IMR-90 (cell line): ENCODE measurements around the gene PAQR4. TPM values are rescaled to one million over a fixed set of nuclear protein-coding genes. Genes with fewer than 3 reads are reported as not detected.

Experiments
- ATAC-seq: fragments of 200-7000 bp; cut with Tn5 transposase; 2 replicates; pipeline ENCODE4 v1.9.1; 2020; ENCODE audit warnings: low read depth, mild to moderate bottlenecking, moderate library complexity
- BruUV-seq: library from RNA; stranded (reverse); fragments of 400-500 nt; replicated peaks from 2 replicates; lab custom pipeline; 2021; lab: Mats Ljungman, UMichigan
- CTCF ChIA-PET: fragments of 300-600 bp; formaldehyde crosslinking; extraction: SDS; loops from one replicate; lab custom pipeline; 2021; ENCODE audit warnings: antibody characterized with exemption; lab: Yijun Ruan, JAX
- POLR2A ChIA-PET: fragments of 300-600 bp; sonication (Branson Sonifier 250); formaldehyde crosslinking; loops from one replicate; lab custom pipeline; 2022; ENCODE audit warnings: antibody characterized with exemption; ENCODE audit not compliant: unreplicated experiment; lab: Charles Lee
- DNase-seq: peaks from one replicate; pipeline ENCODE4 v3.0.0; 2013
- H2AFZ ChIP-seq: replicated peaks from 2 replicates; pipeline ENCODE3; 2013; ENCODE audit warnings: low read length, mild to moderate bottlenecking; ENCODE audit not compliant: poor library complexity
- H2AK5ac ChIP-seq: 2 replicates; pipeline ENCODE4 v1.6.1; 2013; ENCODE audit warnings: low read depth, low read length, inconsistent platforms
- H2AK9ac ChIP-seq: replicated peaks from 2 replicates; pipeline ENCODE3; 2013; ENCODE audit warnings: mild to moderate bottlenecking, low read depth, low read length, moderate library complexity; ENCODE audit not compliant: poor library complexity
- H2BK120ac ChIP-seq: 2 replicates; pipeline ENCODE4 v1.6.1; 2013; ENCODE audit warnings: low read depth, low read length, inconsistent platforms
- H2BK15ac ChIP-seq: 3 replicates; pipeline ENCODE4 v1.6.1; 2013; ENCODE audit warnings: low read depth, low read length, inconsistent platforms
- H2BK20ac ChIP-seq: 2 replicates; pipeline ENCODE4 v1.6.1; 2013; ENCODE audit warnings: low read depth, mild to moderate bottlenecking, inconsistent platforms, low read length, moderate library complexity
- H2BK5ac ChIP-seq: 2 replicates; pipeline ENCODE4 v1.6.1; 2013; ENCODE audit warnings: mild to moderate bottlenecking, low read depth, low read length, inconsistent platforms; ENCODE audit not compliant: poor library complexity, severe bottlenecking
- H3K14ac ChIP-seq: replicated peaks from 2 replicates; pipeline ENCODE4 v1.6.1; 2013; ENCODE audit warnings: low read depth, low read length, inconsistent platforms
- H3K18ac ChIP-seq: 2 replicates; pipeline ENCODE4 v1.6.1; 2013; ENCODE audit warnings: low read depth, low read length, control low read depth
- H3K23ac ChIP-seq: 2 replicates; pipeline ENCODE4 v1.6.1; 2013; ENCODE audit warnings: low read depth, low read length, inconsistent platforms
- H3K27ac ChIP-seq: 2 replicates; pipeline ENCODE4 v1.5.1; 2013; ENCODE audit warnings: mild to moderate bottlenecking, control low read depth, low read length; ENCODE audit not compliant: insufficient read depth
- H3K27me3 ChIP-seq: 2 replicates; pipeline ENCODE4 v1.6.1; 2013; ENCODE audit warnings: low read length; ENCODE audit not compliant: control insufficient read depth, insufficient read depth
- H3K36me3 ChIP-seq: 2 replicates; pipeline ENCODE4 v1.6.1; 2013; ENCODE audit warnings: low read length, mixed read lengths; ENCODE audit not compliant: control insufficient read depth, insufficient read depth
- H3K4ac ChIP-seq: 2 replicates; pipeline ENCODE4 v1.6.1; 2013; ENCODE audit warnings: low read depth, low read length, inconsistent platforms
- H3K4me1 ChIP-seq: 2 replicates; pipeline ENCODE4 v1.6.1; 2013; ENCODE audit warnings: low read length, mixed read lengths; ENCODE audit not compliant: control insufficient read depth, insufficient read depth
- H3K4me2 ChIP-seq: 2 replicates; pipeline ENCODE4 v1.6.1; 2013; ENCODE audit warnings: low read depth, mild to moderate bottlenecking, control low read depth, low read length, moderate library complexity
- H3K4me3 ChIP-seq: 2 replicates; pipeline ENCODE4 v1.5.1; 2013; ENCODE audit warnings: low read depth, mild to moderate bottlenecking, control low read depth, low read length, moderate library complexity; ENCODE audit not compliant: insufficient read depth
- H3K56ac ChIP-seq: 2 replicates; pipeline ENCODE4 v1.6.1; 2013; ENCODE audit warnings: low read length, inconsistent platforms; ENCODE audit not compliant: insufficient read depth; ENCODE audit errors: extremely low read depth
- H3K79me1 ChIP-seq, 2 experiments: 2 replicates each; pipeline ENCODE4 v1.6.1; 2013; ENCODE audit warnings: low read length in 2 of 2, inconsistent platforms in 1 of 2, low read depth in 1 of 2
- H3K9ac ChIP-seq: 2 replicates; pipeline ENCODE4 v1.6.1; 2013; ENCODE audit warnings: low read depth, low read length, control low read depth
- H3K9me1 ChIP-seq: 2 replicates; pipeline ENCODE4 v1.6.1; 2013; ENCODE audit warnings: low read length, inconsistent platforms; ENCODE audit not compliant: insufficient read depth
- H3K9me3 ChIP-seq: 2 replicates; pipeline ENCODE4 v1.6.1; 2013; ENCODE audit warnings: low read length; ENCODE audit not compliant: control insufficient read depth, insufficient read depth
- H4K20me1 ChIP-seq: 2 replicates; pipeline ENCODE4 v1.6.1; 2013; ENCODE audit warnings: low read length, inconsistent platforms; ENCODE audit not compliant: insufficient read depth
- H4K5ac ChIP-seq: 2 replicates; pipeline ENCODE4 v1.6.1; 2013; ENCODE audit warnings: mild to moderate bottlenecking, low read depth, low read length, control low read depth
- H4K8ac ChIP-seq, 2 experiments: 2 replicates each; pipeline ENCODE4 v1.6.1; 2013; ENCODE audit warnings: low read depth in 2 of 2, low read length in 2 of 2, control low read depth in 1 of 2, inconsistent platforms in 1 of 2
- H4K91ac ChIP-seq: 2 replicates; pipeline ENCODE4 v1.6.1; 2013; ENCODE audit warnings: low read depth, low read length, inconsistent platforms; ENCODE audit not compliant: insufficient read depth
- BHLHE40 ChIP-seq: fragments of 150-350 bp; IDR thresholded peaks from 2 replicates; pipeline ENCODE4 v1.6.1; 2016; ENCODE audit warnings: mild to moderate bottlenecking, low read depth, low read length
- CEBPB ChIP-seq: IDR thresholded peaks from 2 replicates; pipeline ENCODE4 v1.6.1; 2012; ENCODE audit warnings: low read depth, low read length, improper control_type of control experiment
- CHD1 ChIP-seq: IDR thresholded peaks from 2 replicates; pipeline ENCODE4 v1.6.1; 2012; ENCODE audit warnings: low read depth, low read length, improper control_type of control experiment
- CTCF ChIP-seq: conservative IDR thresholded peaks from 2 replicates; pipeline ENCODE4 v1.5.1; 2012; ENCODE audit warnings: mild to moderate bottlenecking, low read depth, low read length, improper control_type of control experiment
- MAFK ChIP-seq: IDR thresholded peaks from 2 replicates; pipeline ENCODE4 v1.6.1; 2012; ENCODE audit warnings: low read depth, low read length, improper control_type of control experiment
- NFE2L2 ChIP-seq: fragments of 150-350 bp; IDR thresholded peaks from 2 replicates; pipeline ENCODE4 v1.6.1; 2016; ENCODE audit warnings: low read depth, mild to moderate bottlenecking, low read length
- POLR2A ChIP-seq: IDR thresholded peaks from 2 replicates; pipeline ENCODE4 v1.6.1; 2012; ENCODE audit warnings: mild to moderate bottlenecking, low read depth, low read length
- RAD21 ChIP-seq: IDR thresholded peaks from 2 replicates; pipeline ENCODE4 v1.6.1; 2012; ENCODE audit warnings: low read length, improper control_type of control experiment
- RCOR1 ChIP-seq: IDR thresholded peaks from 2 replicates; pipeline ENCODE4 v1.6.1; 2012; ENCODE audit warnings: mild to moderate bottlenecking, low read length, improper control_type of control experiment; ENCODE audit not compliant: insufficient replicate concordance
- RFX5 ChIP-seq: IDR thresholded peaks from 2 replicates; pipeline ENCODE4 v1.8.0; 2012; ENCODE audit warnings: low read depth, mild to moderate bottlenecking, low read length, moderate library complexity
- SMC3 ChIP-seq: fragments of 150-350 bp; IDR thresholded peaks from 2 replicates; pipeline ENCODE4 v1.6.1; 2016; ENCODE audit warnings: low read depth, mild to moderate bottlenecking, antibody characterized with exemption, low read length, moderate library complexity
- WGBS, 2 experiments: methylation state at CpG; one replicate each; pipeline versions ENCODE4 v1.1.5 to v1.1.7; 2013; ENCODE audit warnings: missing lambda C conversion rate in 2 of 2; ENCODE audit not compliant: insufficient read length in 1 of 2; ENCODE audit errors: extremely low coverage in 2 of 2; 5-methylcytosine and 5-hydroxymethylcytosine counted together
- dilution Hi-C: fragments of 300-500 bp; cut with HindIII; formaldehyde crosslinking; loops from one replicate; pipeline ENCODE4 v1.14.3; 2018; ENCODE audit warnings: low sequenced_read_pairs; ENCODE audit not compliant: unreplicated experiment
- in situ Hi-C: fragments of 300-500 bp; cut with MboI; formaldehyde crosslinking; loops from 3 replicates; pipeline ENCODE4 v1.14.3; 2019; ENCODE audit warnings: low sequenced_read_pairs, inconsistent platforms, mixed read lengths
- intact Hi-C: fragments of 100-400 bp; cut with micrococcal nuclease; formaldehyde crosslinking; loops from 2 replicates; pipeline ENCODE4 v1.10.0; 2022
- polyA plus RNA-seq, 3 experiments: library from polyadenylated mRNA; depleted of rRNA; stranded (reverse); fragments of >200 nt; gene quantifications; 2 replicates each; pipeline ENCODE4 v1.2.3, GENCODE V29; 2012; ENCODE audit warnings: low replicate concordance in 1 of 3
- total RNA-seq: library from RNA; depleted of rRNA; stranded (reverse); fragments of >200 nt; gene quantifications from 2 replicates; pipeline ENCODE4 v1.2.3, GENCODE V29; 2012
- TF ChIP-seq, protein P1 (sequence below): fragments of 150-350 bp; IDR thresholded peaks from 2 replicates; pipeline ENCODE4 v1.6.1; 2016; ENCODE audit warnings: low read depth, mild to moderate bottlenecking, low read length, moderate library complexity, borderline replicate concordance

PAQR4 gene
- total and polyA plus RNA-seq, 2 of the 4 experiments (the other 2 are of a cell fraction) = 2.2 to 10.0 TPM

DNA sequence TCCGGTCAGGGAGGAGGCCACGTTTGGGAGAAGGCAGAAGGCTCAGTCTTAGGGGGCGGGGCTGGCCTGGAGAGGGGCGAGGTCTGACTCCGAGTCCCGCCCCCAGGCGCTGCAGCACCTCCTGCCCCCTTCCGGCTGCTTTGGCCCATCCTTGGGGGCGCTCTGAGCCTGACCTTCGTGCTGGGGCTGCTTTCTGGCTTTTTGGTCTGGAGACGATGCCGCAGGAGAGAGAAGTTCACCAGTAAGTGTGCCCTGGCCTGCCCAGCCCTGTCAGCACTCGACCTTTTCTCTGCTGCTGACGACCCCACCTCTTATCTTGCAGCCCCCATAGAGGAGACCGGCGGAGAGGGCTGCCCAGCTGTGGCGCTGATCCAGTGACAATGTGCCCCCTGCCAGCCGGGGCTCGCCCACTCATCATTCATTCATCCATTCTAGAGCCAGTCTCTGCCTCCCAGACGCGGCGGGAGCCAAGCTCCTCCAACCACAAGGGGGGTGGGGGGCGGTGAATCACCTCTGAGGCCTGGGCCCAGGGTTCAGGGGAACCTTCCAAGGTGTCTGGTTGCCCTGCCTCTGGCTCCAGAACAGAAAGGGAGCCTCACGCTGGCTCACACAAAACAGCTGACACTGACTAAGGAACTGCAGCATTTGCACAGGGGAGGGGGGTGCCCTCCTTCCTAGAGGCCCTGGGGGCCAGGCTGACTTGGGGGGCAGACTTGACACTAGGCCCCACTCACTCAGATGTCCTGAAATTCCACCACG, 52.5 kb downstream of the PAQR4 start (continued):
- TF ChIP-seq RAD21 = no peak
- TF ChIP-seq NFE2L2 = no peak
- no peak for TF ChIP-seq CEBPB

DNA sequence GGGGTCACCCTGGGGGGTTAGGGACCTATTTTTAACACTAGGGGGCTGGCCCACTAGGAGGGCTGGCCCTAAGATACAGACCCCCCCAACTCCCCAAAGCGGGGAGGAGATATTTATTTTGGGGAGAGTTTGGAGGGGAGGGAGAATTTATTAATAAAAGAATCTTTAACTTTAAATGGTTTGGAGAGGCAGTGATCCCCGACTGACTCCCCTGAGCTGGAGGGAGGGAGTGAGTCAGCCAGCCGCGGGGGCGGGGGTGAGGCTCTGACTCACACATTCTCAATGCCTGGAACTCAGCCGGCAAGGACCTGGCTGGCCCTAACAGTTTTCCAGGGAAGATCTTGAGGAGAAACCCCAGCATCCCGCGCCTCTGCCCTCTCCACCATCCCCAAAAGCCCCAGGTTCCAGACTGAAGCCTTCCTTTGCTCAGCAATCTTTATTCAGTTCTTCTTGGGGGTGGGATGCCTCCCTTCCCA, 53.1 kb downstream of the PAQR4 start:
- no TSS peak for BruUV-seq
- peak; percentile 31; the same call in 1 of the 2 replicates for TF ChIP-seq NFE2L2
- TF ChIP-seq RFX5 = no peak
- TF ChIP-seq, protein P1, sequence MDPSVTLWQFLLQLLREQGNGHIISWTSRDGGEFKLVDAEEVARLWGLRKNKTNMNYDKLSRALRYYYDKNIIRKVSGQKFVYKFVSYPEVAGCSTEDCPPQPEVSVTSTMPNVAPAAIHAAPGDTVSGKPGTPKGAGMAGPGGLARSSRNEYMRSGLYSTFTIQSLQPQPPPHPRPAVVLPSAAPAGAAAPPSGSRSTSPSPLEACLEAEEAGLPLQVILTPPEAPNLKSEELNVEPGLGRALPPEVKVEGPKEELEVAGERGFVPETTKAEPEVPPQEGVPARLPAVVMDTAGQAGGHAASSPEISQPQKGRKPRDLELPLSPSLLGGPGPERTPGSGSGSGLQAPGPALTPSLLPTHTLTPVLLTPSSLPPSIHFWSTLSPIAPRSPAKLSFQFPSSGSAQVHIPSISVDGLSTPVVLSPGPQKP = no peak
- TF ChIP-seq CHD1 = no peak; the same call in 1 of the 2 replicates
- TF ChIP-seq POLR2A = peak; percentile 23; the same call in 1 of the 2 replicates
- no peak for TF ChIP-seq CEBPB
- TF ChIP-seq RAD21 = no peak
- TF ChIP-seq SMC3 = no peak
- TF ChIP-seq CTCF = no peak
- no peak for TF ChIP-seq RCOR1
- TF ChIP-seq MAFK = no peak
- peak; percentile 24; the same call in 1 of the 2 replicates for TF ChIP-seq BHLHE40

More for the DNA sequence above, 53.1 kb downstream of the PAQR4 start:
- peak overlapping the region; percentile 99 for H2AK5ac ChIP-seq
- ChIA-PET CTCF (interaction anchor here (2.7 kb wide), 1 partner anchor 9 kb away, joined by 12 read pairs; no protein-coding TSS in a partner anchor), POLR2A (interaction anchor here (1.4 to 2.0 kb wide), 2 partner anchors 9 to 10 kb away, joined by 3 to 7 read pairs; partner anchors contain the start of gene CLDN9)
- dilution Hi-C loops = no loop called here
- intact Hi-C loops = loop anchor here (1.0 kb wide), 1 partner anchor 39 kb away; no protein-coding TSS in a partner anchor
- peaks cover 11% of the 10 kb centered on the region for H3K4me1 ChIP-seq
- peak overlapping the region; percentile 77 for H3K4me3 ChIP-seq
- peak overlapping the region; percentile 90 for H4K5ac ChIP-seq
- H3K14ac ChIP-seq = peak overlapping the region; percentile 98
- peak overlapping the region; percentile 75 for H2BK20ac ChIP-seq
- peak overlapping the region; percentile 16 for H2AFZ ChIP-seq
- no peaks in the 10 kb centered on the region for H3K9me3 ChIP-seq
- peak overlapping the region; percentile 100 for H3K27ac ChIP-seq
- no CpG with 5 or more reads among the region's 8 CpGs for WGBS, 2 experiments
- peak overlapping the region; percentile 87; the same call in 2 of the 3 replicates for H2BK15ac ChIP-seq
- peak overlapping the region; percentile 99 for H3K9ac ChIP-seq
- H4K8ac ChIP-seq = peak overlapping the region; percentile 98
- peak; percentile 15 for ATAC-seq
- H4K20me1 ChIP-seq = peaks cover 31% of the 10 kb centered on the region
- H3K9me1 ChIP-seq = no peaks in the 10 kb centered on the region
- peak overlapping the region; percentile 96 for H3K18ac ChIP-seq
- H3K36me3 ChIP-seq = peaks cover 22% of the 10 kb centered on the region
- H3K4me2 ChIP-seq = peak overlapping the region; percentile 95
- peak overlapping the region; percentile 100 for H3K23ac ChIP-seq
- peak overlapping the region; percentile 99 for H2BK5ac ChIP-seq
- H3K4ac ChIP-seq = peak overlapping the region; percentile 99
- H3K79me1 ChIP-seq = peaks cover 0 to 27% of the 10 kb centered on the region in 2 experiments; a peak in 2 of 4 replicates
- no peaks in the 10 kb centered on the region for H3K27me3 ChIP-seq
- in situ Hi-C loops = no loop called here
- H2BK120ac ChIP-seq = peak overlapping the region; percentile 93
- H3K56ac ChIP-seq = peak overlapping the region; percentile 100
- DNase-seq = peak; percentile 95
- H2AK9ac ChIP-seq = peak overlapping the region; percentile 93
- H4K91ac ChIP-seq = peak overlapping the region; percentile 99
